HCT116 (cell line): Measurements from ENCODE around the gene CRMP1. TPM values are rescaled to one million over a fixed set of nuclear protein-coding genes. Genes with fewer than 3 reads are reported as not detected.

Experiments used
- ATAC-seq: fragments of 200-7000 bp; cut with Tn5 transposase; 2 replicates; pipeline ENCODE4 v1.9.1; 2020; ENCODE audit warnings: mild to moderate bottlenecking, moderate library complexity
- BruUV-seq: library from RNA; stranded (reverse); fragments of 400-500 nt; replicated peaks from 2 replicates; lab custom pipeline; 2021; lab: Mats Ljungman, UMichigan
- CTCF ChIA-PET: fragments of 300-600 bp; sonication (Branson Sonifier 250); formaldehyde crosslinking; loops from one replicate; lab custom pipeline; 2021; ENCODE audit warnings: antibody characterized with exemption; lab: Charles Lee
- POLR2A ChIA-PET: fragments of 300-600, 350-600 bp; sonication (Branson Sonifier 250); formaldehyde crosslinking; loops from one replicate; lab custom pipeline; 2021; ENCODE audit warnings: antibody characterized with exemption; lab: Charles Lee
- RAD21 ChIA-PET, 2 experiments: fragments of 300-600 bp; sonication (Branson Sonifier 250); formaldehyde crosslinking; loops; one replicate each; lab custom pipeline; 2023; ENCODE audit warnings: low total read pairs in 2 of 2; ENCODE audit not compliant: uncharacterized antibody in 2 of 2, unreplicated experiment in 2 of 2, low non-redundant PET in 1 of 2; lab: Charles Lee
- DNase-seq: peaks from one replicate; pipeline ENCODE4 v3.0.0-alpha.2; 2010; ENCODE audit warnings: low read depth, low spot score
- H2AFZ ChIP-seq: fragments of 200-600 bp; shearing (Covaris generic), sonication (generic); 2 replicates; pipeline ENCODE4 v1.6.1; 2017; ENCODE audit warnings: low read depth, mixed run types, mixed read lengths, antibody characterized with exemption, low read length; ENCODE audit not compliant: poor library complexity, severe bottlenecking
- H3K27ac ChIP-seq: 2 replicates; pipeline ENCODE4 v1.5.1; 2012; ENCODE audit warnings: low read depth, low read length
- H3K27me3 ChIP-seq: fragments of 200-600 bp; sonication (generic); 2 replicates; pipeline ENCODE4 v1.6.1; 2016; ENCODE audit warnings: mixed run types, low read length, mixed read lengths; ENCODE audit not compliant: insufficient read depth
- H3K36me3 ChIP-seq, 2 experiments: fragments of 200-500 bp in 1 of 2; fragments of 200-600 bp in 1 of 2; sonication (Bioruptor generic) in 1 of 2; sonication (generic) in 1 of 2; 2 replicates each; pipeline versions ENCODE4 v1.5.1 to v1.6.1; 2014 to 2016; ENCODE audit warnings: low read length in 2 of 2, inconsistent platforms in 1 of 2, mixed read lengths in 1 of 2, mixed run types in 1 of 2; ENCODE audit not compliant: insufficient read depth in 2 of 2, control insufficient read depth in 1 of 2
- H3K4me1 ChIP-seq, 2 experiments: fragments of 200-600 bp in 1 of 2; sonication (generic) in 1 of 2; 2 replicates each; pipeline versions ENCODE4 v1.5.1 to v1.6.1; 2012 to 2017; ENCODE audit warnings: low read length in 2 of 2, inconsistent platforms in 1 of 2, mild to moderate bottlenecking in 1 of 2, mixed read lengths in 1 of 2, mixed run types in 1 of 2, moderate library complexity in 1 of 2; ENCODE audit not compliant: insufficient read depth in 2 of 2, control insufficient read depth in 1 of 2
- H3K4me2 ChIP-seq: fragments of 200-600 bp; sonication (generic); 2 replicates; pipeline ENCODE4 v1.6.1; 2017; ENCODE audit warnings: mixed run types, low read length, mixed read lengths
- H3K4me3 ChIP-seq, 2 experiments: fragments of 200-600 bp in 1 of 2; sonication (generic) in 1 of 2; replicated peaks in 1 of 2; 2 replicates each; pipeline ENCODE4 v1.5.1; 2011 to 2016; ENCODE audit warnings: low read length in 2 of 2, control low read depth in 1 of 2, low read depth in 1 of 2, mild to moderate bottlenecking in 1 of 2, mixed read lengths in 1 of 2, mixed run types in 1 of 2
- H3K79me2 ChIP-seq: fragments of 200-600 bp; sonication (generic); 2 replicates; pipeline ENCODE4 v1.6.1; 2017; ENCODE audit warnings: mild to moderate bottlenecking, mixed run types, low read length, moderate library complexity, mixed read lengths; ENCODE audit not compliant: insufficient read depth
- H3K9ac ChIP-seq: fragments of 200-600 bp; sonication (generic); 2 replicates; pipeline ENCODE4 v1.6.1; 2016; ENCODE audit warnings: low read length, mixed read lengths
- H3K9me2 ChIP-seq: fragments of 200-600 bp; sonication (generic), shearing (Covaris generic); 2 replicates; pipeline ENCODE4 v1.6.1; 2017; ENCODE audit warnings: mixed run types, mild to moderate bottlenecking, moderate library complexity; ENCODE audit not compliant: insufficient read depth
- H3K9me3 ChIP-seq, 2 experiments: fragments of 200-500 bp in 1 of 2; fragments of 200-600 bp in 1 of 2; sonication (Bioruptor generic) in 1 of 2; sonication (generic) in 1 of 2; 2 replicates each; pipeline ENCODE4 v1.6.1; 2014 to 2017; ENCODE audit warnings: low read length in 2 of 2, mixed read lengths in 2 of 2, inconsistent platforms in 1 of 2, low read depth in 1 of 2, mild to moderate bottlenecking in 1 of 2, mixed run types in 1 of 2, moderate library complexity in 1 of 2; ENCODE audit not compliant: control insufficient read depth in 1 of 2, insufficient read depth in 1 of 2
- H4K20me1 ChIP-seq: fragments of 200-600 bp; sonication (generic), shearing (Covaris generic); 2 replicates; pipeline ENCODE4 v1.6.1; 2017; ENCODE audit warnings: mixed run types, mild to moderate bottlenecking, moderate library complexity; ENCODE audit not compliant: insufficient read depth
- CBX3 ChIP-seq: IDR thresholded peaks from 2 replicates; pipeline ENCODE4 v1.6.1; 2012; ENCODE audit warnings: low read depth
- CEBPB ChIP-seq: IDR thresholded peaks from 2 replicates; pipeline ENCODE4 v1.6.1; 2012; ENCODE audit warnings: low read depth
- ELF1 ChIP-seq: IDR thresholded peaks from 2 replicates; pipeline ENCODE4 v1.6.1; 2012; ENCODE audit warnings: low read depth, borderline replicate concordance
- EZH2 ChIP-seq: fragments of 200-600 bp; sonication (generic); IDR thresholded peaks from 2 replicates; pipeline ENCODE4 v1.6.1; 2017; ENCODE audit warnings: antibody characterized with exemption, mixed run types
- EZH2phosphoT487 ChIP-seq: fragments of 200-600 bp; IDR thresholded peaks from 2 replicates; pipeline ENCODE4 v1.6.1; 2018; ENCODE audit warnings: antibody characterized with exemption, borderline replicate concordance
- FOSL1 ChIP-seq: IDR thresholded peaks from 2 replicates; pipeline ENCODE4 v1.6.1; 2012; ENCODE audit warnings: low read depth
- JUND ChIP-seq: IDR thresholded peaks from 2 replicates; pipeline ENCODE4 v1.6.1; 2012
- POLR2A ChIP-seq: IDR thresholded peaks from 2 replicates; pipeline ENCODE4 v1.7.0; 2011; ENCODE audit warnings: borderline replicate concordance; ENCODE audit not compliant: insufficient read depth, insufficient read length; ENCODE audit errors: extremely low read depth
- POLR2AphosphoS5 ChIP-seq: IDR thresholded peaks from 2 replicates; pipeline ENCODE4 v1.6.1; 2011; ENCODE audit warnings: mild to moderate bottlenecking, low read depth, low read length, moderate library complexity
- RAD21 ChIP-seq: IDR thresholded peaks from 2 replicates; pipeline ENCODE4 v1.6.1; 2012; ENCODE audit warnings: low read depth, mild to moderate bottlenecking
- SIN3A ChIP-seq: IDR thresholded peaks from 2 replicates; pipeline ENCODE4 v1.6.1; 2012; ENCODE audit warnings: low read depth
- TCF7L2 ChIP-seq: IDR thresholded peaks from 2 replicates; pipeline ENCODE4 v1.7.0; 2011; ENCODE audit warnings: borderline replicate concordance, inconsistent platforms; ENCODE audit not compliant: insufficient read depth, insufficient read length; ENCODE audit errors: extremely low read depth
- YY1 ChIP-seq: IDR thresholded peaks from 2 replicates; pipeline ENCODE4 v1.6.1; 2011; ENCODE audit warnings: low read length, low read depth, moderate library complexity, mild to moderate bottlenecking; ENCODE audit not compliant: insufficient replicate concordance; ENCODE audit errors: extremely low read depth
- ZFX ChIP-seq: fragments of 450-650 bp; IDR thresholded peaks from 2 replicates; pipeline ENCODE4 v1.6.1; 2017
- ZNF274 ChIP-seq: fragments of 200-500 bp; sonication (Bioruptor generic); IDR thresholded peaks from 2 replicates; pipeline ENCODE4 v1.6.1; 2014; ENCODE audit warnings: mild to moderate bottlenecking, low read depth, low read length, inconsistent platforms
- intact Hi-C: fragments of 100-400 bp; cut with micrococcal nuclease; formaldehyde crosslinking; loops from 2 replicates; pipeline ENCODE4 v1.10.0; 2022
- total RNA-seq: library from RNA; stranded (reverse); gene quantifications from one replicate; pipeline ENCODE4 v1.2.1, GENCODE V29; 2021; ENCODE audit not compliant: unreplicated experiment
- TF ChIP-seq, protein P1 (sequence below), 3 experiments: fragments of 200-600 bp in 1 of 3; sonication (generic) in 1 of 3; IDR thresholded peaks in 2 of 3; conservative IDR thresholded peaks in 1 of 3; 2 replicates each; pipeline ENCODE4 v1.5.1; 2012 to 2017; ENCODE audit warnings: low read depth in 2 of 3, low read length in 2 of 3, antibody characterized with exemption in 1 of 3, borderline replicate concordance in 1 of 3, control low read depth in 1 of 3, mild to moderate bottlenecking in 1 of 3, mixed read lengths in 1 of 3, mixed run types in 1 of 3, moderate library complexity in 1 of 3; ENCODE audit not compliant: insufficient read depth in 1 of 3
- TF ChIP-seq, protein P2 (sequence below): IDR thresholded peaks from 2 replicates; pipeline ENCODE4 v1.6.1; 2011; ENCODE audit warnings: mild to moderate bottlenecking, low read length, moderate library complexity; ENCODE audit not compliant: insufficient replicate concordance; ENCODE audit errors: extremely low read depth
- TF ChIP-seq, protein P3 (sequence below): IDR thresholded peaks from 2 replicates; pipeline ENCODE4 v1.6.1; 2012; ENCODE audit warnings: low read depth
- TF ChIP-seq, protein P4 (sequence below): IDR thresholded peaks from 2 replicates; pipeline ENCODE4 v1.6.1; 2012
- TF ChIP-seq, protein P5 (sequence below): IDR thresholded peaks from 2 replicates; pipeline ENCODE4 v1.6.1; 2012

The CRMP1 gene
- total RNA-seq, 1 experiment from 2014 or later, result not detected

DNA sequence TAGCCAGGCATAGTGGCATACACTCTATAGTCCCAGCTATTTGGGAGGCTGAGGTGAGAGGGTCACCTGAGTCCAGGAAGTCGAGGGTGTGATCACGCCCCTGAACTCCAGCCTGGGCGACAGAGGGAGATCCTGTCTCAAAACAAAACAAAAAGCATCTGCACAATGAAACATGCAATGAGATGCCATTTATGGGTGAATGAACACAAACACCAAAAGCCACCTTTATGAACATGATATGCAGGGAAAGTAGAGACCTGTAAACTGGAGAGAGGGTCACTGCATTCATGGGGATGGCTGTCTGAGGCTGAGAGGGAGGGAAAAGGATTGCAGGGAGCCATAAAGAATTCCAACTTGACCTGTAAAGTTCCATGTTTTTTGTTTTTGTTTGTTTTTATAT lies 111.2 kb downstream of the CRMP1 start:
- ChIA-PET POLR2A (interaction anchor here (0.6 kb wide), 1 partner anchor 479 kb away, joined by 3 read pairs; no protein-coding TSS in a partner anchor), CTCF (interaction anchor here (0.6 to 1.1 kb wide), 2 partner anchors 40 to 372 kb away, joined by 3 read pairs; no protein-coding TSS in a partner anchor), RAD21 (no interaction called here)
- Histone ChIP-seq H3K4me1 (no peaks in the 10 kb centered on the region), H3K9ac (no peak overlapping the region), H3K36me3 (no peaks in the 10 kb centered on the region), H3K27ac (no peak overlapping the region), H3K4me3 (no peak overlapping the region), H4K20me1 (no peaks in the 10 kb centered on the region), H3K27me3 (no peaks in the 10 kb centered on the region), H3K9me2 (no peaks in the 10 kb centered on the region), H3K9me3 (no peaks in the 10 kb centered on the region), H3K79me2 (no peaks in the 10 kb centered on the region), H2AFZ (no peak overlapping the region), H3K4me2 (no peak overlapping the region)
- intact Hi-C loops, result no loop called here
- DNase-seq, result no peak
- no TSS peak for BruUV-seq
- TF ChIP-seq, protein P1, sequence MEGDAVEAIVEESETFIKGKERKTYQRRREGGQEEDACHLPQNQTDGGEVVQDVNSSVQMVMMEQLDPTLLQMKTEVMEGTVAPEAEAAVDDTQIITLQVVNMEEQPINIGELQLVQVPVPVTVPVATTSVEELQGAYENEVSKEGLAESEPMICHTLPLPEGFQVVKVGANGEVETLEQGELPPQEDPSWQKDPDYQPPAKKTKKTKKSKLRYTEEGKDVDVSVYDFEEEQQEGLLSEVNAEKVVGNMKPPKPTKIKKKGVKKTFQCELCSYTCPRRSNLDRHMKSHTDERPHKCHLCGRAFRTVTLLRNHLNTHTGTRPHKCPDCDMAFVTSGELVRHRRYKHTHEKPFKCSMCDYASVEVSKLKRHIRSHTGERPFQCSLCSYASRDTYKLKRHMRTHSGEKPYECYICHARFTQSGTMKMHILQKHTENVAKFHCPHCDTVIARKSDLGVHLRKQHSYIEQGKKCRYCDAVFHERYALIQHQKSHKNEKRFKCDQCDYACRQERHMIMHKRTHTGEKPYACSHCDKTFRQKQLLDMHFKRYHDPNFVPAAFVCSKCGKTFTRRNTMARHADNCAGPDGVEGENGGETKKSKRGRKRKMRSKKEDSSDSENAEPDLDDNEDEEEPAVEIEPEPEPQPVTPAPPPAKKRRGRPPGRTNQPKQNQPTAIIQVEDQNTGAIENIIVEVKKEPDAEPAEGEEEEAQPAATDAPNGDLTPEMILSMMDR (IDR thresholded peaks at IDR 0.05 in 2 of 3, conservative IDR thresholded peaks at IDR 0.05 in 1 of 3; ENCODE audit: borderline replicate concordance in 1 of 3, insufficient read depth in 1 of 3, low read depth in 2 of 3, low read length in 2 of 3), result no peak
- no peak for TF ChIP-seq EZH2phosphoT487
- no peak for TF ChIP-seq FOSL1
- no peak for TF ChIP-seq POLR2A
- no peak for TF ChIP-seq ZFX
- no peak for TF ChIP-seq POLR2AphosphoS5
- TF ChIP-seq, protein P2, sequence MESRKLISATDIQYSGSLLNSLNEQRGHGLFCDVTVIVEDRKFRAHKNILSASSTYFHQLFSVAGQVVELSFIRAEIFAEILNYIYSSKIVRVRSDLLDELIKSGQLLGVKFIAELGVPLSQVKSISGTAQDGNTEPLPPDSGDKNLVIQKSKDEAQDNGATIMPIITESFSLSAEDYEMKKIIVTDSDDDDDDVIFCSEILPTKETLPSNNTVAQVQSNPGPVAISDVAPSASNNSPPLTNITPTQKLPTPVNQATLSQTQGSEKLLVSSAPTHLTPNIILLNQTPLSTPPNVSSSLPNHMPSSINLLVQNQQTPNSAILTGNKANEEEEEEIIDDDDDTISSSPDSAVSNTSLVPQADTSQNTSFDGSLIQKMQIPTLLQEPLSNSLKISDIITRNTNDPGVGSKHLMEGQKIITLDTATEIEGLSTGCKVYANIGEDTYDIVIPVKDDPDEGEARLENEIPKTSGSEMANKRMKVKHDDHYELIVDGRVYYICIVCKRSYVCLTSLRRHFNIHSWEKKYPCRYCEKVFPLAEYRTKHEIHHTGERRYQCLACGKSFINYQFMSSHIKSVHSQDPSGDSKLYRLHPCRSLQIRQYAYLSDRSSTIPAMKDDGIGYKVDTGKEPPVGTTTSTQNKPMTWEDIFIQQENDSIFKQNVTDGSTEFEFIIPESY, result no peak
- TF ChIP-seq EZH2, result no peak
- TF ChIP-seq, protein P3, sequence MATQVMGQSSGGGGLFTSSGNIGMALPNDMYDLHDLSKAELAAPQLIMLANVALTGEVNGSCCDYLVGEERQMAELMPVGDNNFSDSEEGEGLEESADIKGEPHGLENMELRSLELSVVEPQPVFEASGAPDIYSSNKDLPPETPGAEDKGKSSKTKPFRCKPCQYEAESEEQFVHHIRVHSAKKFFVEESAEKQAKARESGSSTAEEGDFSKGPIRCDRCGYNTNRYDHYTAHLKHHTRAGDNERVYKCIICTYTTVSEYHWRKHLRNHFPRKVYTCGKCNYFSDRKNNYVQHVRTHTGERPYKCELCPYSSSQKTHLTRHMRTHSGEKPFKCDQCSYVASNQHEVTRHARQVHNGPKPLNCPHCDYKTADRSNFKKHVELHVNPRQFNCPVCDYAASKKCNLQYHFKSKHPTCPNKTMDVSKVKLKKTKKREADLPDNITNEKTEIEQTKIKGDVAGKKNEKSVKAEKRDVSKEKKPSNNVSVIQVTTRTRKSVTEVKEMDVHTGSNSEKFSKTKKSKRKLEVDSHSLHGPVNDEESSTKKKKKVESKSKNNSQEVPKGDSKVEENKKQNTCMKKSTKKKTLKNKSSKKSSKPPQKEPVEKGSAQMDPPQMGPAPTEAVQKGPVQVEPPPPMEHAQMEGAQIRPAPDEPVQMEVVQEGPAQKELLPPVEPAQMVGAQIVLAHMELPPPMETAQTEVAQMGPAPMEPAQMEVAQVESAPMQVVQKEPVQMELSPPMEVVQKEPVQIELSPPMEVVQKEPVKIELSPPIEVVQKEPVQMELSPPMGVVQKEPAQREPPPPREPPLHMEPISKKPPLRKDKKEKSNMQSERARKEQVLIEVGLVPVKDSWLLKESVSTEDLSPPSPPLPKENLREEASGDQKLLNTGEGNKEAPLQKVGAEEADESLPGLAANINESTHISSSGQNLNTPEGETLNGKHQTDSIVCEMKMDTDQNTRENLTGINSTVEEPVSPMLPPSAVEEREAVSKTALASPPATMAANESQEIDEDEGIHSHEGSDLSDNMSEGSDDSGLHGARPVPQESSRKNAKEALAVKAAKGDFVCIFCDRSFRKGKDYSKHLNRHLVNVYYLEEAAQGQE, result no peak
- no peak for TF ChIP-seq TCF7L2
- TF ChIP-seq CBX3, result no peak
- no peak for TF ChIP-seq YY1
- TF ChIP-seq CEBPB, result no peak
- TF ChIP-seq SIN3A, result no peak
- TF ChIP-seq RAD21, result no peak
- no peak for TF ChIP-seq JUND
- TF ChIP-seq, protein P4, sequence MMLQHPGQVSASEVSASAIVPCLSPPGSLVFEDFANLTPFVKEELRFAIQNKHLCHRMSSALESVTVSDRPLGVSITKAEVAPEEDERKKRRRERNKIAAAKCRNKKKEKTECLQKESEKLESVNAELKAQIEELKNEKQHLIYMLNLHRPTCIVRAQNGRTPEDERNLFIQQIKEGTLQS, result no peak
- no peak for TF ChIP-seq ZNF274
- TF ChIP-seq ELF1, result no peak
- TF ChIP-seq, protein P5, sequence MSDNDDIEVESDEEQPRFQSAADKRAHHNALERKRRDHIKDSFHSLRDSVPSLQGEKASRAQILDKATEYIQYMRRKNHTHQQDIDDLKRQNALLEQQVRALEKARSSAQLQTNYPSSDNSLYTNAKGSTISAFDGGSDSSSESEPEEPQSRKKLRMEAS, result no peak
- ATAC-seq, result no peak
